Endothelial cell of hepatic sinusoid (primary cell): ENCODE data around the gene ZNF160.

ENCODE experiments used
- in situ Hi-C: cut with HindIII; loops from 2 replicates; pipeline ENCODE4 v1.10.0; 2017; ENCODE audit warnings: low sequenced_read_pairs

The ZNF160 gene

GRCh38 chr19:53094754-53095575 lies 8.3 kb downstream of the ZNF160 start:
- in situ Hi-C loops = no loop called here

DNA sequence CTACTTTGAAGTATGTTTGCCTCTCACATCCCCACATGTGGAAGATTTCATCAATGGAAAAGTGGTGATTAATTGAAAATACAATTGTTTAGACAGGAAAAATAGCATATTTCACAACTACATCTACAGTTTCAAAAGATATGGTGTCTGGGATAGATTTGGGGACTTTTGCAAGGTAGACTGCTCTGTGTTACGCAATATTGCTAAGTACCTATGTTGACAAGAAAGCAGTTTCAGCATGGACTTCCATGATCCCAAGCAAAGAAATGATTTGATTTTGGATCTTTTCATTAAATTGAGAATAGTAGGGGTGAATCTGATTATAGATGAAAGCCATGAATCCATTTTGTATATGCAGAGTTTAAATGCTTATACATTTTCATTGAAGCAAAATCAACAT lies 10.5 kb downstream of the ZNF160 start:
- in situ Hi-C loops = no loop called here

- in situ Hi-C loops = no loop called here
These were observed 11.6 kb downstream of the ZNF160 start for GRCh38 chr19:53091413-53092254.

DNA sequence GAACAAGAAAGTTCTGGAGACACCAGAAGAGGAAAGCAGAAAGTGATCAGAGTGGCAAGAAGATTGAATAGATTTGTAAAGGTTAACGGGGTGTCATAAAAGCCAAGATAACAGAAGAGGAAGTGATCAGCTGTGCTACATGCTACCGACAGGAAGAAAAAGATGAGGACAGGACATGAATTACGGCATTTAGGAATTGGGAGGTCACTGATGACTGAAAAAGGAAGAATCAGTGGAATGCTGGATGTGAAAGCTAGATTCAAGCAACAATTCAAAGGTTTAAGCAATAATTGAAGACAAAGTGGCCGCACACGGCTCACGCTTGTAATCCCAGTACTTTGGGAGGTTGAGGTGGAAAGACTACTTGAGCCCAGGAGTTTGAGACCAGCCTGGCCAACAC lies 15.1 kb downstream of the ZNF160 start:
- in situ Hi-C loops = no loop called here

- in situ Hi-C loops = no loop called here
These were observed 16.3 kb downstream of the ZNF160 start for GRCh38 chr19:53086949-53087348.

DNA sequence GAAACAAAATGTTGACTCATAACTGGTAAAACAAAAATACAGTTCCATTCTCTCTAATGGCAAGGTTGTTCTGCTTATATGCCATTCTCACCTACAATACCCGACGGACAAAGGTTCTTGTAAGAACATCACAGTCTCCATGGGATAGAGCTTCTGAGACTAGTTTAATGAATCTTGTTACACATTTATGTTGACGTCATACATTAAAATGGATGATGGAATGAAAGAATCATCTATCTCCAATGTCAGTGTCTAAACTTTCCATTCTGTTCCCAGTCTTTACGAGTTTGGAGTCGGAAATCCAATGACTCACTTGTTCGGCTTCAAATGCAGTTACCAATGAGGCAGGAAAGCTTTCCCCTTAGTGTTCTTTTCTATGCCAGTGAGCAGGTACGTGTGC lies 17.7 kb downstream of the ZNF160 start:
- in situ Hi-C loops = no loop called here

- in situ Hi-C loops = no loop called here
These were observed 20.3 kb downstream of the ZNF160 start for GRCh38 chr19:53082929-53083328.

GRCh38 chr19:53079313-53079924 lies 23.8 kb downstream of the ZNF160 start:
- in situ Hi-C loops = no loop called here

GRCh38 chr19:53078668-53079067 lies 24.6 kb downstream of the ZNF160 start:
- in situ Hi-C loops = no loop called here

DNA sequence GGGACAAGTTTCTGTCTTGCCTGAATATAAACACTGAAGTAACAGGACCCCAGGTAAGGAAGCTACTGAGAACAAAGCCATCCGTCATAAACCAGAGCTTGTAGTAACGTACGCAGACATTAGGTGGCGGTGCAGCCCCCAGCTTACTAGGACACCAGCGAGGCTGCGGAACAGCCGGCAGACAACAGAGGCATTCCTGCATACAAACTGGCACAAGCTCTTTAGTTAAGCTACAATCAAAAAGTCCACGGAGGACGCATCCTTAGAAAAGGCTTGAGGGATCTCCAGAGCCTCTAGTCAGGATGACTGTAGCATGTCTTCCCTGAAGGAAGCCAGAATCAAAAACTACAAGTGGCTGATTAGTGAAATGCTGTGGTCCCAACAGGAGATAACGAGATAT lies 26.2 kb downstream of the ZNF160 start:
- in situ Hi-C loops = no loop called here

DNA sequence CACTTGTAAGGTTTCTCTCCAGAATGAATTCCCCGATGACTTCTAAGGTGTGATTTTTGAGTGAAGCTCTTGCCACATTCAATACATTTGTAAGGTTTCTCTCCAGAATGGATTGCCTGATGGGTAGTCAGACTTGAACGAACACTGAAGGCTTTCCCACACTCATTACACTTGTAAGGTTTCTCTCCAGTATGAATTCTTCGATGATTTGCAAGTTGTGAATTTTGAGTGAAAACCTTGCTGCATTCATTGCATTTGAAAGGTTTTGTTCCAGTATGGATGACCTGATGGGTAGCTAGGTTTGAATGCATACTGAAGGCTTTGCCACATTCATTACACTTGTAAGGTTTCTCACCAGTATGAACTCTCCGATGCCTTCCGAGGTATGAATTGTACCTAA lies 34.4 kb downstream of the ZNF160 start:
- in situ Hi-C loops = no loop called here

- in situ Hi-C loops = no loop called here
These were observed 35.0 kb downstream of the ZNF160 start for GRCh38 chr19:53068199-53068598.

DNA sequence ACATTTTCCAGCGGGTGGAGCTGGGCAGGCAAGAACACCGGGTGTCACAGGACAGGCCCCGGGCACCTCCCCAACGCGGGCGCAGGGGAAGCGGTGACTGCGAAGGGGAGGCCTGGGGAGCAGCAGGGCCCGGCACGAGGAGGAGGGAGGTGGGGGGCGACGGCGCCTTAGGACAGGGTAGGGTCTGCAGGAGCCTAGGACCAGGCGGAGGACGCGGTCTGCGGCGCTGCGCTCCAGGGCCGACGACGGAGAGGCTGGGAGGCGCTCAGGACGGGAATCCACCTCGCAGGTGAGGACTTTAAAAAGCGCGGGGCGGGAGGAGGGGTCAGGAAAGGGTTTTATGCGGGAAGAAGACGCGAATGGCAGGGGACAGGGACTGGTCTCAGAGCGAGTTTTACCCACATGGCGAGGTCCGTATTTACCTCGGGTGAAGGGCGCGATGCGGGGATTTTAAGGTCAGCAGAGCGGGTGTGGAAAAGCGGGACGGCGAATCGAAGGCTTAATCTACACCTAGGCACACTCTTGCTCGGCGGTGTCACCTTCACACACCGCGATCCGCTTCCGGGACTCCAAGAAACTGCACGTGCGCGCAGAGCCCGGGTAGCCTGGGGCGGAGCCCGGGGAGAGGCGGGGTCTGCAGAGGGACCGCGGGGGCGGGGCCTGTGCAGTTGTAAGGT lies 45.2 kb downstream of the ZNF160 start:
- in situ Hi-C loops = no loop called here

DNA sequence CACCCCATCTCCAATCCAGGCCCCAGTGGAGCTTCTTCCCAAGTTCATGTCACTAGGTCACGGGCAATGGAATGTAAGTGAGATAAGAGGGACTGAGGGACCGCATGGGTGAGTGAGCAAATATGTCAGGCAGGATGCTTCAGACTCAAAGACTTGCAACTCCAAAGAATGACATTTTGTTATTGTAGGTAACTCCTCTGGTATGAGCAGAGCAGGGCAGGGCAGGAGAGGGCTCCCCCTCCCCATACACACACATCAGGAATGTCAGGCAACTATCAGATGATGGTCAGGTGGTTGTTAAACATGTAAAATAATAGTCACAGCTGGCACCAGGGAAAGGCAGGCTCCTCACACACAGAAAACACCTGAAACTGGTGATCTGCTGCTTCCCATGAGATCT lies 48.1 kb downstream of the ZNF160 start:
- in situ Hi-C loops = no loop called here

- in situ Hi-C loops = no loop called here
These were observed 55.8 kb downstream of the ZNF160 start for GRCh38 chr19:53047379-53047778.

DNA sequence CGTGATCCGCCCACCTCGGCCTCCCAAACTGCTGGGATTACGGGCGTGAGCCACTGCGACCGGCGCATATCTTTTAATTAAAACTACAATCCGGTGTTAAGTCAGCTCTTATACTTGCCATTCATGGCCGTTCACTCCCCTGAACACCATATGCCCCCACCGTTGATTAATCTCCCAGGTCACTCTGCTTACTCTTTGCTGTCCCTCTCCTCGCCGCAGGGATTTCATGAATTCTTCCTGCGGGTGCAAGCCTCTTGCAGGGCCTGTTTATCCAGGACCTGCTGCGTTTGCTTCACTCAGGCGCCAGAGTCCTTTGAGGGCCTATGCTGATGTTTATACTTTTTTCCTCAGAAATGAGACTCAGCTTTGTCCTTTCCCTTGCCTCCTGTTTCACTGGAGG lies 57.7 kb downstream of the ZNF160 start:
- in situ Hi-C loops = no loop called here

GRCh38 chr19:53041366-53041765 lies 61.9 kb downstream of the ZNF160 start:
- in situ Hi-C loops = no loop called here

DNA sequence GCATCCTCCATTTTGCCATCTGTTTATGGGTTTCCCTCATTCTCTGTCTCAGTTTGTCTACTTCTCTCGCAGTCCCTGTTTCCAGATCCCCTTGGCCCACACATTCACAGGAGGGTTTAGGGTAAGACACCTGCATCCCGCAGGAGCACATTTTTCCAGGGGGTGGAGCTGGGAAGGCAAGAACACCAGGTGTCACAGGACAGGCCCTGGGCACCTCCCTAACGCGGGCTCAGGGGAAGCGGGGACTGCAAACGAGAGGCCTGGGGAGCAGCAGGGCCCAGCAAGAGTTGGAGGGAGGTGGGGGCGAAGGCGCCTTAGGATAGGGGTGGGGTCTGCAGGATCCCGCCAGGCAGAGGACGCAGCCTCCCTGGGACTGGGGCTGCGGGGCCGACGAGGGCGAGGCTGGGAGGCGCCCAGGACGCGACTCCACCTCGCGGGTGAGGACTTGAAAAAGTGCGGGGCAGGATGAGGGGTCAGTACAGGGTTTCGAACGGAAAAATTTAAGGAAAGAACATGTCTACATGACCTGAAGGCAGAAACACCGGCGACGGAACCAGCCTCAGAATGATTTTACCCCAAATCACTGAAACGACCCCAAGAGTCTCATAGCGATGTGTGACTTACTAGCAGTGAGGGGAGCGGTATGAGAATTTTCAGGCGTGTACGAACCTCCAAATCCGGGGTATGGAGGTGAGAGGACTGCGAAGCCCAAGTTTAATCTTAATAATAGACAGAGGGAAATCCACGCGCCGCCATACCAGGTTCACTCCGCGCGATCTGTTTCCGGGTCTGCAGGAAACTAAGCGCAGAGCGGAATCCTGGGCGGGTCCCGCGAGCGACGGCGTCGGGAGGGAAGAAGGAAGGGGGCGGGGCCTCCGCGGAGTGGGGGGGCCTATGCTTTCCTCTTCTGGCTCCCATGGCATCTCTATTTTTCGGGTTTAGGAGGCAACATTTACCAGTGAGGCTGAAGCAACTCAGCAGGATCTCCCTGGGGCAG lies 65.8 kb downstream of the ZNF160 start:
- in situ Hi-C loops = no loop called here

DNA sequence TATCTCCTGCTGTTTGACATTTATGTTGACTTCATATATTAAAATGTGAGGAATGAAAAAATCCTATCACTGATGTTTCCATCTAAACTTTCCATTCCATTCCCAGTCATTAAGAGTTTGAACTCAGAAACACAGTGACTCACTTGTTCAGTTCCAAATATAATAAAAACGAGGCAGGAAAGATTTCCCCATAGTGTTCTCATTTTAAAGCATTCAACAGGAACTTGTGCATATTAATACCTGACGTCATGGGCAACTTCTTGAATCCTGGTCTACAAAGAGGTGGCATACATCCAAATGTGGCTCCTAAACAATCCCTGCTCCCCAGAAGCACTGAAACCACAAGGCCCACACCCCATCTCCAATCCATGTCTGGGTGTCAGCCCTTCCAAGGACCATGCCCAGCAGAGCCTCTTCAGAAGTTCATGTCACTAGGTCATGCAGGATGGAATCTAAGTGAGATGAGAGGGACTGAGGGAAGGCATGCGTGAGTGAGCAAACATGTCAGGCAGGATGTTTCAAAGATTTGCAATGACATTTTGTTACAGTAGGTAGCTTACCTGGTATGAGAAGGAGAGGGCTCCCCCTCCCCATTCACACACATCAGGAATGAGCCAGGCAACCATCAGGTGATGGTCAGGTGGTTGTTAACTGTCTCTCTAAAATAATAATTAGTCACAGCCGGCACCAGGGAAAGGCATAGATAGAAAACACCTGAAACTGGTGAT lies 68.1 kb downstream of the ZNF160 start:
- in situ Hi-C loops = no loop called here
